Renal cortical epithelial cell (primary cell): ENCODE measurements around the gene TXN2. TPM values are rescaled to one million over a fixed set of nuclear protein-coding genes. Genes with fewer than 3 reads are reported as not detected.
"Not testable (repeated sequence)": the region's sequence is repeated elsewhere in the genome, so short reads cannot be mapped to it uniquely, and the experiment has no call there.

ENCODE experiments used
- DNase-seq: peaks from one replicate; pipeline ENCODE4 v3.0.0-alpha.2; 2011; ENCODE audit warnings: low read depth
- total RNA-seq: library from RNA; depleted of rRNA; stranded (reverse); fragments of >200 nt; gene quantifications from 2 replicates; pipeline ENCODE4 v1.2.3, GENCODE V29; 2014

Gene TXN2, protein sequence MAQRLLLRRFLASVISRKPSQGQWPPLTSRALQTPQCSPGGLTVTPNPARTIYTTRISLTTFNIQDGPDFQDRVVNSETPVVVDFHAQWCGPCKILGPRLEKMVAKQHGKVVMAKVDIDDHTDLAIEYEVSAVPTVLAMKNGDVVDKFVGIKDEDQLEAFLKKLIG
- total RNA-seq: 14.8 and 30.1 TPM in 2 replicates

DNA sequence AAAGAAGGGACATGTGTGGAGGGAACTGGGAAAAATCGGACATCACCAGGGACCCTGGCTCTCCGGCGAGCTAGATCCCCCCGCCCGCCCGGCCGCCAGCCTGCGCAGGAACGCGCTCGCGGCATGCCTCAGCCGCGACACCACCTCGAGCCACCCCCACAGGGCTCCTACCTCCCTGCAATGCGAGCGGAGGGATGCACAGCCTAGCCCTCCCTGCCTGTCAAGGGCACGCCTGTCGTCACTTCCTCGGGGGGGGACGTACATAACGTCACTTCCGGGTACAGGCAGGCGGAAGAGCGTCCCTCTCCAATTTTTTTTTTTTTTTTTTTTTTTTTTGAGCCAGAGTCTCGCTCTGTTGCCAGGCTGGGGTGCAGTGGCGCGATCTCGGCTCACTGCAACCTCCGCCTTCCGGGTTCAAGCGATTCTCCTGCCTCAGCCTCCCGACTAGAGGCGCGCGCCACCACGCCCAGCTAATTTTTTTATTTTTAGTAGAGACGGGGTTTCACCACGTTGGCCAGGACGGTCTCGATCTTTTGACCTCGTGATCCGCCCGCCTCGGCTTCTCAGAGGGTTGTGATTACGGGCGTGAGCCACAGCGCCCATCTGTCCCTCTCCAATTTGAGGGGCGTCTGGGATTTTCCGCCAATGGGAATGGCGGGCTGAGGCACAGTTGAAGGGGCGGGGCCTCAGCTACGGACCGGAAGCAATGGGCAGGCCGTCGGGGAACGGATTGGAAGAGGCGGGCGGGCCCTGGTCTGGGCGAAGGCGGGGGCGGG, at the start of gene TXN2:
Gene TXN2 (minus strand): TSS at position 248 of the 776 bp plus-strand sequence. CDS start 803 bp downstream, outside the sequence.
- peak; percentile 87 for DNase-seq

DNA sequence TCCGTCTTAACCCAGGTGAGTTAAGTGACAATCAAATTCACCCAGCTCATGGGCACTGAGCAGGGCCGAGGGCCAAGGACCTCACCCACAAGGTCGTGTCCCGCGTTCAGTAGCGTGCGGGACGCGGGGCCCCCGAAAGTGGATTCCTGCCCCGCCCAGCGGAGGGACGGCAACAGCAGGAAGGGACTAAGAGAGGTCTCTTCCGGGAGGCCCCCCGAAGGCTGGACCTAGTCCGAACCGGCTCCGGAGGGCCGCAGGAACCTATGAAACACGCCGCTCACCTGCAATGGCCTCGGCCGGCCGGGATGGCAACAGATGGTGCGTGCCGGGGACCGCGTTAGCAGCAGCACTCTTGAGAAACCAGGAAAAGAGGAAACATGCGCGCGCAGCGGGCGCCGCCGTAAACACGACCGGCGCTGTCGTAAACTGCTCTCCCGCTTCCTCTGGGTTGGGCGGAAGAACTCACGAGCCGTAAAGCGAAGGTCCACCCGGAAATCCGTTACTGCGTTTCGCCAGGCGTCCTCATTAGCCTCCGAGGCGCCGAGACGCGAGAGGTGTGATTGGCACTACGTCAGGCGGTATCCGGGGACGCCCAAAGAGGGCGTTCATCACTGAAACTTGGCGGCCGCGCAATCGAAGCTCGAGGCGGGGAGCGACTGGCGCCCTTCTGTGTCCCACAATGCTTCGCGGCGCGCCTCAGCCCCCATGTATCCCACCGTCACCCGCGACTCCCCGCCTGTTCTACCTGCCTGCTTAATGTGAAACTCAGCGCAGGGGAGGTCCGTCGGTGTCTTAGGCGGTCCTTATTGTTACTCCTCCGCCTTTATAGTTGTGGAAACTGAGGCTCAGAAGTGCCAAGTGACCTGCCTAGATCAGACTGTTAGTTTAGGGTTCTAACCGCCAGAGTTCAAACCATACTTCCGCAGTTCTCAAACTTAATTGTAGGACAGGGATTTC, 47.6 kb upstream of the TXN2 start, which contains the start of gene EIF3D:
Gene EIF3D (minus strand): TSS at position 372 of the 957 bp plus-strand sequence. CDS start 3,045 bp downstream, outside the sequence.
- peak; percentile 99 for DNase-seq

DNA sequence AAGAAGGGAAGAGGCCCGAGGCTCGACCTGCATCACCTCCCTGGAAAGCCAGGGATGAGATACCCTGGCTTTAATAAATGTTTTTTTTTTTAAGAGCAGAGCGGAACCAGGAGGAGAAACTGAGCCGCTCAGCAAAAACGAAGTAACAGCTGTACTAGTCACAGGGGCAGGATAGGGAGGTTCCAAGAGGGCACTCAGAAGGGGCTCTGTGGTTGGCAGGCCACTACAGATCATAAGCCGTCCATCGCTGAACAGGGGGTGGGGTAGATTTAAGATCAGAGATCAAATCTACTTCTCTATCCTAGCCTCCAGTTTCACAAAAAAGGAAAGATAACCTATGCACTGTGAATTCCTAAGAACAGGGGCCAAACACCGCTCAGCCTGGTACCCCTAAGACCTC, 46.9 kb upstream of the TXN2 start:
- DNase-seq: no peak

DNA sequence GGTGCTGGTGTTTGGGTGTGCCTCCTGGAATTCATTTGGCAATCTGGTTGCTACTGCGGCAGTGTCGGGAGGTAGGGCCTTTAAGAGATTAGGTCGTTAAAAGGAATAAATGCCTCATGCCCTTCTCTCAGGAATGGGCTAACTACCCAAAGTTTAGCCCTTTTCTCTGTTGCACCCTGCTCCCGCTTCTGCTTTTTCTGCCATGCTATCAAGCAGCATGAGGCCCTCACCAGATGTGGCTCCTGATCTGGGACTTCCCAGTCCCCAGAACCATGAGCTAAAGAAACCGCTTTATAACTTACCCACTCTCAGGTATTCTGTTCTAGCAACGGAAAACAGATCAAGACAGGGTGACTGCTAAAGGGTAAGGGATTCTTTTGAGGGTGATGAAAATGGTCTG, 41.2 kb upstream of the TXN2 start:
- no peak for DNase-seq

DNA sequence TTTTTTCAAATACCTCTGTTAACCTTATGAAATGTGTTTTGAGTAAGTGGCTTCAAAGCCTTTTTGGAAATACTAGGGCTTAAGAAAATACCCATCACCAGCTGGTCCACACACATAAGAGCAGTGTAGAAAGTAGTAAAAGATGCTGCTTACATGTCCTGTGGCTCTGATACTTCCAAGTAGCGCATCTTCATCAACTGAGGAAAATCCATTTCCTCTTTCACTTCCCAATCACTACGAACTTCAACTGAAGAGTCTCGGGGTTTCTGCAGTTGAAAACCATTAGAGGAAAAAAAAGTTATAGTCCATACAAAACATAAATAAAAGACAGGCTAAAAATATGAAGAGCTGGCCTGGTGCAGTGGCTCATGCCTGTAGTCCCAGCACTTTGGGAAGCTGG, 39.0 kb upstream of the TXN2 start:
- no peak for DNase-seq

DNA sequence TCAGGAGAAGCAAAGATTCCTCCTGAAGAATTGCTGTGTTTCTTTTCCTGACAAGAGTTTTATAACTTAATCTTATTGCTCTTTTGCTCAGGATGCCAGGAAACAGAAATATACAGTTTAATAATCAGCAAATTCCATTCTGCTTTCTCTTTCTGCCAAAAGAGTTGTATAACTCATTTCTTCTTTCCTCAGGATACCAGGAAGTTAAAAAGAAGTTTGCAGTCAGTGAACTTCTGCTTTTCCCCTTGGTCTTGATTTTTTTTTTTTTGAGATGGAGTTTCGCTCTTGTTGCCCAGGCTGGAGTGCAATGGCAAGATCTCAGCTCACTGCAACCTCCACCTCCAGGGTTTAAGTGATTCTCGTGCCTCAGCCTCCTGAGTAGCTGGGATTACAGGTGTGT, 38.5 kb upstream of the TXN2 start:
- not testable (repeated sequence) for DNase-seq

DNA sequence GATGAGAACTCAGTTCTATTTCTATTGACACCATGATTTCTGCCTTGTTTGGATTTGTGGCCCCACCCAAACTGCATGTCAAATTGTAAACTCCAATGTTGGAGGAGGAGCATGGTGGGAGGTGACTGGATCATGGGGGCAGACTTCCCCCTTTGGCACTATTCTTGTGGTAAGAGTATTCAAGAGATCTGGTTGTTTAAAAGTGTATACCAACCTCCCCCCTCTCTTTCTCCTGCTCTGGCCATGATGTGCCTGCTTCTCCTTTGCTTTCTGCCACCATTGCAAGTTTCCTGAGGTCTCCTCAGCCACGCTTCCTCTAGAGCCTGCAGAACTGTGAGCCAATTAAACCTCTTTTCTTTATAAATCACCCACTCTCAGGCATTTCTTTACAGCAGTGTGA, 33.3 kb upstream of the TXN2 start:
- no peak for DNase-seq

DNA sequence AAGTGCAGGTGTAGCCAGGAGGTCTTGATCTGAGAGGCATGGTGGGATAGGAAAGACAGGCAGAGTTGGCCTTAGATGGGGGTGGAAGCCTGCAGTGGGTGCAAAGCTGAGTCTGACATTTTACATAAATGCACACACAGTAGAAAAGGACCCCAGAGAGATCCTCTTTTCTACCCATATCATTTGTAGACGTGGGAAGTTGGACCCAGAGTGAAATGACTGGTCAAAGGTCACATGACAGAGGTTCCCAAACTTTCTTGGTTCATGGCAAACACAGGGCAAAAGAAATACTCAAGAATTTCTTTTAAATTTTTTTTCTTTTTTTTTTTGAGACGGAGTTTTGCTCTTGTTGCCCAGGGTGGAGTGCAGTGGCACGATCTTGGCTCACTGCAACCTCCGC, 31.6 kb upstream of the TXN2 start:
- DNase-seq: no peak

DNA sequence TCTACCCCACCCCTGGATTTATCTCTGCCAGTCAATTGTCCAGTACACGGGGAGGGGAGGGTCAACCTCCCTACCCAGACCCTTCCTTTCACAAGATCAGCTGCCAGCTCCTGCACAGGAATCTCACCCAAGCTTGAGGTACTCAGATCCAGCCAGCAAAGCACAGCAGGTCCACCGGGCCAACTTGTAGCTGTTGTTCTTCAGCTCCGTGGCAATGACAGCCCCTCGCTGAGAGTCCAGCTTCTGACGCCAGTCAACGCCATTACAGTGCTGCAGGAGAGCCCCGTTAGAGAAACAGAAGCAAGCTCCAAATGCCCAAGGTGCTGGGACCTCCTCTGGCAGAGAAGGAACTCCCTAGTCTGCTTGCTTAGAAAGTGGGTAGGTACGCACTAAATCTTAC, 30.9 kb upstream of the TXN2 start:
- DNase-seq: no peak

DNA sequence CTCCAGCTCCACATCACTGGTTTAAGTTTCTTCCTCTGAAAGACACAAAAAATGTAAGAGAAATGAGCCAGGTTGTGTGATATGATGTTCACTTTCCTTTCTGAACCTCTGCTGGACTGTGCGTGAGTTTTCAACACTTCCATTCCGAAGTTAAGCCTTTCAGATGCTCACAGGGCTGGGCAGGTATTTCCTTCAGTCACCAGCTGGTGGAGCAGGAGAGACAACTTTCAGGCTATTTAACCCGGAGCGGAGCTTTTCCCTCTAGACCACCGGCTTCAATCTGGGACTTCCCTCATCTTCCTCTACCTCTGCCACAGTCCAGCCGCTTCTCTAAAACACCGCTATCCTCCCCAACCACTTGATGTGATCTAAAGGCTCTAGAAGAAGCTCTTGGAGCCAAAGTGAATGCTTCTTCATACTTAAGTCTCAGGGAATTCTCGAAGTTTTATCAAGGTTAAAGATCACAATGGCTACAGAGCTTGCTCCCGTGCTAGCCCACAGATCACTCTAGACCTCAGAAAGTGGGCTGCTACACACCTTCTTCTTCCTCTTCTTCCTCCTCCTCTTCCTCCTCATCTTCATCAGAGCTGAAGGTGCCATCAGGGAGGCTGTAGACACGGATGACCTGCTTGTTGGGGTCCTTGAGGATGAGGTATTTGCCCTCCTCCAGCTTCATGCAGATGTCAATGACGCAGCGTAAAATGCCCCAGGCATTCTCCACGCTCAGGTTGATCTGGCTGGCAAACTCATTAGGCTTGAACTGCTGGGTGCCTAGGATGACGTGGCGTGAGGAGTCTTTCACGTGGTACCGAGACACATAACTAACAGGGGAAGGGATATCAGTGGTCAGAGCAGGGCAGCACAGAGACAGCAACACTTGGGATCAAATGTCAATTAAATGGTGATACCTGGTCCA, 29.8 kb upstream of the TXN2 start:
- peak; percentile 48 for DNase-seq

DNA sequence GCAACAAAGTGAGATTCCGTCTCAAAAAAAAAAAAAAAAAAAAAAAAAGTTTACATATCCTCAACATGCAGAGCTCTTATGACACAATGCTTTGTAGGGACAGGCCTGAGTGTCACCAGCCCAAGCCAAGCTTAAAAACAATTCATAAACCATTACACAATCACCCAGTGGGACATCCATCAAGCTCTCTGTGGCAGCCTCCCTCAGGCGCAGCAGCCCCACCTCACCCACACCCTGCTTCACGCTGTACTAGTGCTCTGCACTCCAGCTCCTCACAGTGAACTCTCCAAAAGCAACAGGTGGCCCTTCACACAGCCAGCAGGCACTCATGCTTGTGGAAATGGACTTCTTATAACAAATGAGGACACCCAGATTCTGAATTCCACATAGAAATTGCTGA, 28.9 kb upstream of the TXN2 start:
- no peak for DNase-seq

DNA sequence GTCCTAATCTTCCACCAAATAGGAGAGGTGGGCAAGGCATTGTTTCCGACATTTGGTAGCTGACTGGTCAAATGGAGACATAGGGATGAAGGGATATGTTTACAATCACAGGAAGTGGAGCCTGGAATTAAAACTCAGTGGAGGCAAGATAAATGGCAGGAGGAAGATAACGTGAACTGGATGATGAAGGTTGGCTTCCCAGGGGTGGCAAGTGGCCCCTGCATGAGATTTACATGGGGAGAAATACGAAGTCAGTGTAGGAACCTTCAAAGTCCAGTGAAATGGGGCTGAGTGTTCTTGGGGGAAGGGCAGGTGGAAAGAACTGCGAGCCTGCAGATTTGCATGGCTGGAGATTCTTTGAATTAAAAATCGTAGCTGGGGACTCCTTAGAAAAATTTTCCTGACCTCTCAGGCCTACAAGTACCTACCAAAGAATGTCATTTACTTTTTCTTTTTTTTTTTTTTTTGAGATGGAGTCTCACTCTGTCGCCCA, 26.1 kb upstream of the TXN2 start:
- DNase-seq: no peak

DNA sequence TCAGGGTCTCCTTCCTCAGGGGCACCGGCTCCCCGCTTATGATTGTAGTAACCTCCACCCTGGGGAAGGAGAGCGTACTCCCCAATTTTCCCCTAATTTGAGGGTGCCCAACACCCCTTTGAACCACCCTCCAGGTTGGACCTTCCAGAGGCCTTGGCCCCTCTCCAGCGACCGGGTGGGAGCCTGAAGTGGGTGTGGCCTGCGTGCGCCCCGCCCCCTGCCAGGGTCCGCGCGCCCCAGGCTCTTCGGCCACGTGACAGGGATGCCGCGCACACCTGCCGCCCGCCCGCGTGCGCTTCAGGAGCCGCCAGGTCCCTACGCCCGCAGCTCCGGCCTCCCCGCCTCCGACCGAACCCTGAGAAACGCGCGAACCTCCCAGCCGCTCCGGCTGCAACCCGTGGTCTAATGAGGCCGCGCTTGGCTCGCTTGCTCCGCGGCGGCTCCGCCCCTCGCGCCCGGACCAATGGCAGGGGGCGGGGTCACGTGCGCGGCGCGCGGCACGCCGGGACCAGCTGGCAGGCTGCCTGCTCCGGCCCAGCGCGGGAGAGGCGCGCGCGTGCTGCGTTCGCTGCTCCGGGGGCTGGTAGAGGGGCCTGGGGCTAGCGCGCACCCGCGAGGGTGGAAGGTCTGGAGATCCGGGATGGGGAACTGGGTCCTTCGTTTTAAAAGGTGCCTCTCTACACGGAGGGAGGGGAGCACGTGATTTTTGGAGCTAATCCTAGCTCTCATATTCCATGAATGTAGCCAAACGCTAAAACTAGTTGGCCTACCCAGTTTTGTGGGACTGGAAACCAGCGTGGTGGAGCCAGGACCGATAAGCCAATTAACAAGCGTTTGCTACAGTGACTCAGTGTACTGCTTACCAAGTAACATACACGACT, 25.4 kb upstream of the TXN2 start, which contains the start of gene FOXRED2:
Gene FOXRED2 (minus strand): TSS at position 404 of the 881 bp plus-strand sequence. CDS start 618 bp downstream, outside the sequence.
- no peak for DNase-seq

DNA sequence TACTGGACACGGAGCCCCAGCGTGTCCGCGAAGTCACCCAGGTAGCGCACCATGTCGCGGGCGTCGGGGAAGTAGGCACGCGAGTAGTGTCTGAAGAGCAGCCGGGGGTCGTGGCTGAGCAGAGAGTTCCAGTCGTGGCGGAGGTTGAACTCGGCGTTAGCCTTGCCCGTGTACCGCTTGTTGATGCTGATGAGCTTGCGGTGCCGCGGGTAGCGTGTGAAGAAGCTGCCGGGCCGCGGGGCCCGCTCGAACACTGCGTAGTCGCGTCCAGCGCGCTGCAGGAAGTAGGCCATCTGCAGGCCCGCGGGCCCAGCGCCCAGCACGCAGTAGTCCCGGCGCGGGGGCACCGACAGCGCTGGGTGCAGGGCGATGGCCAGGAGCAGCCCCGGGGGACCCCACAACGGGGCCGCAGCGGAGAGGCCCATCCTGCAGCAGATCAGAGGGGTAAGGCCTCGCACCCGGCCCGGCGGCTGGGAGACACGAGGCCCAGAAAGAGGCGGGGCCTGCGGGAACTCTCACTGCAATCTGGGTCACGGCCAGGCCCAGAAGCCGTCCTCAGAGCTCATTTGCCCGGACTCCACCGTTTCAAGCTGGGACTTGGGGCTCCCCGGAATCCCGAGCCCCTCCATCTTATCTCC, 24.7 kb upstream of the TXN2 start:
- no peak for DNase-seq

DNA sequence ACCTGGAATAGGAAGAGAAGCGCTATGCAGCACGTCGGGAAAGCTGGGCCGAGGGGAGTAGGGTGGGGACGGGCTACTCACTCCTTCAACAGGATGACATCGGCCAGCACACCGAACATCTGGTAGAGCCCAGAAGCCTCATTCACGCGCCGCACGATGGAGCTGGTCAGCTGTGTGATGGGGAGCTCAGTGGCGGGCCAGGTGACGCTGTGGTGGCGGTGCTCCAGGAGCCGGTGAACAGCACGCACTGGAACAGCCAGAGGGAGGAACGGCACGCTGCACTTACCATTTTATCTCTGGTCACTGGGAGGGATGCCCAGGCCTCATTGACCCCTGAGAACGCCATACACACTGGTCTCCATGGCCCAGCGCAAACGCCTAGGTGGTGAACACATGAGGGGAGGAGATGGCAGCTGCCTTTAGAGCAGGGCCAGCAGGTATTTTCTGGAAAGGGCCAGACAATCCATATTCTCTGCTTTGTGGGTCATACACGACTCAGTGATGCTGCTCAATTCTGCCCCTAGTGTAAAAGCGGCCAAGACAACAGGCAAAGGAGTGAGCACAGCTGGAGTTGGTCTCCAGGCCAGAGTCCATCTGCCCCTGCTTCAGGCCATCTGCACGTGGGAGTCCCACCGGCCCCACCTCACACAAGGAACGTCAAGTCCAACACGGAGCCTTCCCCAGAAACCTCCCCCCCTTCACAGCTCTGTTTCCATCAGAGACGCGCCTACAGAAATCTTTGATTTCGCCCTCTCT, 16.6 kb upstream of the TXN2 start:
- DNase-seq: no peak

DNA sequence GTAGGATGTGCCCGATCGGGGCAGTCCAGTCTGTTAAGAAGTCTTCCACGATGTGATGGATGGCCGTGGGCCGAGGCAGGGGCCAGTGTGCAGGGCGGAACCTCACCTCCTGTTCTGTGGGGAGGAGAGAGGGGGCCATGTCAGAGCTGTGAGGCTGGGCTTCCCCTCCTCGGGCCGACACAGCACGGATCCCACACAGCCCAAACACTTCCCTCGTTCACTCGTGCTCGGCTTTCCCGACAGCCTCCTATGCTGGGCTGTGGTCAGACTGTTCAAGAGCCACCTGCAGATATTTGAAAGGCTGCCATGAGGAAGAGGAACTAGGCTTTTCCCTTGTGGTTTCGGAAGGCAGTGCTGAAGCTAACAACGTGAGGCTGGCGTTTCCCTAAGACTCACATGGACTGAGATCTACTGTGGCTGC, 12.3 kb upstream of the TXN2 start:
- no peak for DNase-seq

DNA sequence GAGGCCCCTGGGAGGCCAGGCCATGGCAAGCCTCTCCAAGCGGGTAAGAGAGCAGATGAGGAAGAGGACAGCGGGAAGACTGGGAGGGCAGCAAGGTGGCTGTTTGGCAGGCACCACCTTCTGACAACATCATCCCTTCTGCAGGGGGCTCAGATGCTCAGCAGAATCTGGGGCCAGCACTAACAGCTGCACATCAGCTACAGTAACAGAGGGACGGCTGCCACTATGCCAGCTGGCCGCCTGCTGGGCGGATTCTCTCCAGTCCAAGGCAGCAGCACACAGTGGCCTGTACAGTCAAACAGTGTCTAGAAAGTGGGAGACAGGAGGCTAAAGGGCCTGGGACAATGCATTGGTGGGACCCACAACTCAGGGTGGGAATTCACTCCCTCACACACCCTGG, 10.7 kb upstream of the TXN2 start:
- no peak for DNase-seq

DNA sequence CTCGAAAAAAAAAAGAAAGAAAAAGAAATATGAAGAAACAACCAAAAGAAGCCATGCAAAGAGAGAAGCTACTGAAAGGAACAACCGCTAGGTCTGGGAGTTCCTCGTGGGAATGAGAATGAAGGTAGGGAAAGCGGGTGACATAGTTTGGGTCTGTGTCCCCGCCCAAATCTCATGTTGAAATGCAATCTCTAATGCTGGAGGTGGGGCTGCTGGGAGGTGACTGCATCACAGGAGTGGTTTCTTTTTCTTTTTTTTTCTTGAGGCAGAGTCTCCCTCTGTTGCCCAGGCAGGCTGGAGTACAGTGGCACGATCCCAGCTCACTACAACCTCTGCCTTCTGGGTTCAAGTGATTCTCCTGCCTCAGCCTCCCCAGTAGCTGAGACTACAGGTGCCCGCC, 9.7 kb upstream of the TXN2 start:
- DNase-seq: no peak
